Measurements from ENCODE around the gene TFCP2L1.

GRCh38 chr2:121246704-121247255 is 38.2 kb downstream of the TFCP2L1 start:
- no peak for TF ChIP-seq EZH2 (IDR thresholded peaks at IDR 0.05)
- no peak for TF ChIP-seq FOXP2 (optimal IDR thresholded peaks at IDR 0.05; ENCODE audit: control extremely low read depth, extremely low read length, insufficient read depth)
- no peak for TF ChIP-seq POLR2AphosphoS5 (IDR thresholded peaks at IDR 0.05; ENCODE audit: borderline replicate concordance, low read depth, low read length)

All from SK-N-MC (cell line).